ENCODE results near the gene RPGRIP1L. TPM values are rescaled to one million over a fixed set of nuclear protein-coding genes. Genes with fewer than 3 reads are reported as not detected.

Gene RPGRIP1L
- total RNA-seq, 1 donor from 2014 or later = 9.4 TPM

GRCh38 chr16:53672461-53672860 is 31.2 kb downstream of the RPGRIP1L start:
- no peak for DNase-seq (ENCODE audit: low spot score)
- intact Hi-C loops (cut with DNase I) = no loop called here
- no peak for ATAC-seq

- DNase-seq (ENCODE audit: low spot score) (no peak), ATAC-seq (no peak)
- intact Hi-C loops (cut with DNase I) = no loop called here
Measured at GRCh38 chr16:53668869-53669268, 34.8 kb downstream of the RPGRIP1L start.

DNA sequence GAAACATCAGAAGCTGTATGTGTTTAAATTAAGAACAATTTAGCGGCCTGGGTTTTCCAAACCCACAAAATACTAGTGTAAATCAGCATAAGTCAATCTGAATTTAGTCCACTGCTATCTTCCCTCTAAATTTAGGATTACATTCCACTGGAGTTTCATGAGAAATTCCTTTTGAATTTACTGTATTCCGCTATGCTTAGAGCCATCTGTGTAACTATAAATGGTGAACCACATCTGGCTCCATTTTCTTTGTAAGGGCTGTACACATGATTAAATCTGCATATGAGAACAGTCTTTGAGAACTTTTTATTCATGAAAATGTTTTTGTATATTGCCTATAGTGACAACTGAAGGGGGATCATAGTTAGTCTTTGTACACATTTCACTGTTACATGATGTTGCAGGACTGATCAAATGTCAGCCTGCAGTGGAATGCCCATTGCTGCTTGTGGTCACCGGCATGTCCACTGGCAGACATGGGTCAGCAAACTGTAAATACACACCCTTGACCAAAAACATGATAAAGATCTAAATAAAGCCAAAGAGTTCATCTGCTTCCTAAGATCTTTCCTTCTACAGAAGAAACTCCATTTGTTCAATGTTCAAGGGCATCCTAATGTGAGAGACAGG is 36.8 kb downstream of the RPGRIP1L start:
- intact Hi-C loops (cut with DNase I) = no loop called here
- ATAC-seq (no peak), DNase-seq (ENCODE audit: low spot score) (no peak)

GRCh38 chr16:53664724-53665345 is 38.8 kb downstream of the RPGRIP1L start:
- DNase-seq (ENCODE audit: low spot score) = no peak
- intact Hi-C loops (cut with DNase I) = no loop called here
- peak; percentile 49 for ATAC-seq

GRCh38 chr16:53662072-53662471 is 41.6 kb downstream of the RPGRIP1L start:
- ATAC-seq (no peak), DNase-seq (ENCODE audit: low spot score) (no peak)
- intact Hi-C loops (cut with DNase I) = no loop called here

DNA sequence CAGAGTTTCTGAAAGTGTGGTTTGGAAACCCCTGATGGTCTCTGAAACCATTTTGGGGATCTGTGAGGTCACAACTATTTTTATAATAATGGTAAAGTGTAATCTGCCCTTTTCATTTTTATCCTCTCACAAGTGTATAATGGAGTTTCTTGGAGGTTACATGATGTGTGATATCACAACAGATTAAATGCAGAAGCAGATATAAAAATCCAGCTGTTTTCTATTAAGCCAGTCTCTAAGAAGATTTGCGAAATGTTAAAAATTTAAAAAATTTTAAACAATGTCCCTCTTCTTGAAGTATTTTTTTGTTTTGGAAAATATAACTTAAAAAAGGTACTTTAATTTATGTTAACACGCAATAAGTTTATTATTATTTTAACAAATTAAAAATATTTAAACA is 48.7 kb downstream of the RPGRIP1L start:
- ATAC-seq (no peak), DNase-seq (ENCODE audit: low spot score) (no peak)
- intact Hi-C loops (cut with DNase I) = no loop called here

GRCh38 chr16:53651357-53651756 is 52.3 kb downstream of the RPGRIP1L start:
- intact Hi-C loops (cut with DNase I) = no loop called here
- DNase-seq (ENCODE audit: low spot score) (no peak), ATAC-seq (no peak)

DNA sequence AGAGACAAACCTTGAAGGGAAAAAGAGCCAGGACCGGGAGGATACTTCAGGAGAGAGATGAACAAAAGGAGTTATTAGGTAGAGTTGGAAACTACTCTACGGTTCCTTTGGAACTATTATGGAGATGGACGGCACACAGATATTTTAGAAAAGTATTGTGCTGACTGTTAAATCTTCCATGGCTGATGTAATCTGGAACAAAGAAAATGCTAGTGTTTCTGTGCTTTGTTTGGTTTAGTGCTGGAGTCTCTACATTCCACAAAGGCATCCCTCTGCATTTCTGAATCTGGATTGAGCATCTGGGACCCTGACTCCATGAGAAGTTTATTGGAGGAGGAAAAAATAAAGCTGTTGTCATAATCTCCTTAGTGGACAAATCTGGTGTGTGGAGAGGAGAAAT is 57.2 kb downstream of the RPGRIP1L start:
- intact Hi-C loops (cut with DNase I) = no loop called here
- no peak for DNase-seq (ENCODE audit: low spot score)
- no peak for ATAC-seq

DNA sequence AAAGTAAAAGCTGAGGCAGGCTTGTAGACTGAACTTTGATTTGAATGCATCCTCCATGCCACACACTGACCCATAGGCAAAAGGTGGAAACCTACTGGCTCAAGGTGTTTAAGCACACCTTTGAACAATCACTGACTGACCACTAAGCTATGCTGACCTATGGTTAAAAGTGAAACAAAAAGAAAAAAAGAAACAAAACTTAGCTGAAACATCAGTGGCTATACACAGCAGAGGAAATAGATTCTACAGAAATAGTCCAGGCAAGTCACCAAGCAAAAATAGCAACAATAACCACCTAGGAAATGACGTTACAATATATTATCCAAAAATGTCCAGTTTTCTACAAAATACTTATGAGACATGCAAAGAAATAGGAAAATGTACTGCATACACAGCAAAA is 60.2 kb downstream of the RPGRIP1L start:
- no peak for ATAC-seq
- intact Hi-C loops (cut with DNase I) = no loop called here
- DNase-seq (ENCODE audit: low spot score) = no peak

GRCh38 chr16:53642094-53642493 is 61.6 kb downstream of the RPGRIP1L start:
- DNase-seq (ENCODE audit: low spot score) (no peak), ATAC-seq (no peak)
- intact Hi-C loops (cut with DNase I) = no loop called here

DNA sequence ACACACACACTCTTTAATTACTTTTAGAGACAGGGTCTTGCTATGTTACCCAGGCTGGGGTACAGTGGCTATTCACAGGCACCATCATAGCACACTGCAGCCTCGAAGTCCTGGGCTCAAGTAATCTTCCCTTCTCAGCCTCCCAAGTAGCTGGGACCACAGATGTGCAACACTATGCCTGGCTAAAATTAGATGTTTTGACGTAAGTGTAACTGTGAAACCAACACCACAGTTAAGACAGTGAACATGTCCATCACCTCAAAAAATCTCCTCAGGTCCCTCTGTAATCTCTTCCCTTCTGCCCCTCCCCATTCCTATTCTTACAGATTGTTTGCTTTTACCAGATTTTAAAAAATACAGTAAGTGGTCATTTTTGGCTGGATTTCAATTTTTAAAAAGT is 66.7 kb downstream of the RPGRIP1L start:
- ATAC-seq = no peak
- intact Hi-C loops (cut with DNase I) = no loop called here

DNA sequence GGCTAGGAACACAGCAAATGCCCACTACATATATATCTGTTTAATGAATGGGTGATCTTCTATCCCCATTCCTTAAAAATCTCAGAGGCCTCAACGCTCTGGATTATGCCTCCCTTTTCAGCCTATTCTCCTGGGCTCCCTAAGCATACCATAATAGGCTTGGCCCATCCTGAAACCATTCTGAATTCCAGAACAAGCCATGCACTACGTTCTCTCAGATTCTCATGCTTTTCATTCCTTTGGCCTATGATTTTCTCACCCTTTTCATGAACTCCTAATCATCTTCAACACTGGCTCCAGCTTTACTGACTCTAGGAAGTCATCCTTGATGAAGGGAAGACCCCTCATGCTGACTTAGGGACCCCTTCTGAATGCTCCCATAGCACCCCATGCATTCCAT is 71.1 kb downstream of the RPGRIP1L start:
- DNase-seq (ENCODE audit: low spot score) (no peak), ATAC-seq (no peak)
- intact Hi-C loops (cut with DNase I) = no loop called here

More for the DNA sequence above, 66.7 kb downstream of the RPGRIP1L start:
- DNase-seq (ENCODE audit: low spot score) = no peak

DNA sequence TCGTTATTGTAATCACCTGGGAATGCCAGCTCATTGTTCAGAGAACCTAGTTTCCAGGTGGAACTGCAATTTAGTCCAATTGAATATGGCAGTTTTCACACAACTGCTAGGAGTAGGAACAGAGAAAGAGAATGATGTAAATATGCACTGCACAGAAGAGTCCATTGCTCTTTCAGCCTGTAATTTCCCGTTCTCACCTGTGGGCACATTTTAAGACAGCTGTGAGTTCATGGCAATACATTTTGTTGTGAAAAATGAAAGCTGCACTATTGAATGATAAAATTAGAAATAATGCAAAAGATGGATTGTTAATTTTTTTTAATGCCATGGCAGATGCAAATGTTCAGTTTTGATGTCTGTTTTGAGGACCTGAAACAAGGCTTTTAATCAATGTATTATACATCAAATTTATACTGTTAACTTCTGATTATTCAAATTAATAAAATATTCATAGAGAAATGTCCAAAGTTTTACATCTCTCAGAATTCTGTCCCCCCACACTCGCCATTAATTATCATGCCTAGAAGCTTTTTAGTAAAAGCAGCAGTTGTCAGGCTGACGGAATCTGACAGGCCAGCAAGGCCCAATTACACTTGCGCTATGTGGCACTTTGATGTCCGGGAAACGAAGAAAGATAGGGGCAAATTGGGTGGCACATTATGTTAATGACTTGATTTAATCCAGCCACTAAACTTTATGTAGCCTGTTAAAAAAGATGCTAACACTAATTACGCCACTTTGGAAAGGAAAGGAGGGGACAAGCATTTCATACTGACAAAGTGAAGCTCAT is 72.2 kb downstream of the RPGRIP1L start:
- ATAC-seq (no peak), DNase-seq (ENCODE audit: low spot score) (no peak)
- intact Hi-C loops (cut with DNase I) = no loop called here

- DNase-seq (ENCODE audit: low spot score) = no peak
- no peak for ATAC-seq
- intact Hi-C loops (cut with DNase I) = no loop called here
Measured at GRCh38 chr16:53629607-53630312, 73.9 kb downstream of the RPGRIP1L start.

DNA sequence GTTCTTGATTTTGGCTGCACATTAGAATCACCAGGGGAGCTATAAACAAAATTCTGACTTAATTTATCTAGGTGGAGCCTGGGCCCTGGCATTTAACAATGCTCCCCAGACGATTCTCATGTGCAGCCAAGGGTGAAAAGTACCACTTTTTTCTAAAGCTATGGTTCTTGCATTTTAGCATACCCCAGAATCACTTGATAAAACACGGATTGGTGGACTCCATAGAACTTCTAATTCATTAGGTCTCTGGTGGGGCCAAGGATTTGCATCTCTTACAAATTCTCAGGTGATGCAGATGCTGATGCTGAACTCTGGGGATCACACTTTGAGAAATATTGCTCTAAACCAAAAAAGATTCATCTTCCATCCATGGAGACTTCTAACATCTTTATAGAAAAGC is 74.5 kb downstream of the RPGRIP1L start:
- intact Hi-C loops (cut with DNase I) = no loop called here
- DNase-seq (ENCODE audit: low spot score) = no peak
- ATAC-seq = no peak

GRCh38 chr16:53626811-53627210 is 76.8 kb downstream of the RPGRIP1L start:
- intact Hi-C loops (cut with DNase I) = no loop called here

GRCh38 chr16:53626161-53626560 is 77.5 kb downstream of the RPGRIP1L start:
- ATAC-seq = no peak

More at GRCh38 chr16:53626811-53627210, 76.8 kb downstream of the RPGRIP1L start:
- no peak for DNase-seq (ENCODE audit: low spot score)
- no peak for ATAC-seq

GRCh38 chr16:53625221-53625620 is 78.4 kb downstream of the RPGRIP1L start:
- ATAC-seq (no peak), DNase-seq (ENCODE audit: low spot score) (no peak)
- intact Hi-C loops (cut with DNase I) = no loop called here

More at GRCh38 chr16:53626161-53626560, 77.5 kb downstream of the RPGRIP1L start:
- intact Hi-C loops (cut with DNase I) = no loop called here
- no peak for DNase-seq (ENCODE audit: low spot score)

- ATAC-seq = no peak
- intact Hi-C loops (cut with DNase I) = no loop called here
- DNase-seq (ENCODE audit: low spot score) = no peak
Measured at GRCh38 chr16:53622315-53622714, 81.3 kb downstream of the RPGRIP1L start.

DNA sequence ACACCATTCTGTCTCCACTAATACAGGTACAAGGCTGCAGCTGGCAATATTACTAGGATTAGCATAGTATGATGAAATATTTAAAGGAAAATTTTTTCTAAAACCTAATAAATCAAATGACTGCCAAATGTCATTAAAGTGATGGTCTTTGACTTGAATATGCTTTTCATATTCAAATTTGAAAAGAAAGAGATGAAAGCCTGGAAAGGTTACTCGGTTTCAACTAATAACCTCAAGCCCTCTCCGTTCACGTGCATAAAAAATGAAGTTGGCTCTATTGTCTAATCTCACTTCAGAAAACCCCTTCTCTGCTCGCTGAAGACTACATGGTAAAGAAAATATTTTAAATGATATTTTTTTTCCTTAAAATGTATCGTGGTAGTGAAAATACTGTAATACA is 83.2 kb downstream of the RPGRIP1L start:
- intact Hi-C loops (cut with DNase I) = no loop called here
- DNase-seq (ENCODE audit: low spot score) = no peak
- ATAC-seq = no peak
